Fibroblast of skin of scalp (primary cell): ENCODE measurements around the gene OVOL3. TPM values are rescaled to one million over a fixed set of nuclear protein-coding genes. Genes with fewer than 3 reads are reported as not detected.
"Not testable (repeated sequence)": the region's sequence is repeated elsewhere in the genome, so short reads cannot be mapped to it uniquely, and the experiment has no call there.

Experiments
- DNase-seq: peaks from one replicate; pipeline ENCODE4 v3.0.0-alpha.2; 2013
- polyA plus RNA-seq, 2 experiments: library from polyadenylated mRNA; unstranded; fragments of 120-200 nt; gene quantifications; one replicate each; pipeline ENCODE4 v1.2.1, GENCODE V29; 2013; ENCODE audit not compliant: insufficient read length in 2 of 2

The OVOL3 gene
- not detected for polyA plus RNA-seq (2013, experiment 1 of 2; ENCODE audit: insufficient read length)
- polyA plus RNA-seq (2013, experiment 2 of 2; ENCODE audit: insufficient read length), result not detected

GRCh38 chr19:36110487-36111199 is at the start of gene OVOL3:
Gene OVOL3 (plus strand): TSS chr19:36111143. CDS start chr19:36111203, 60 bp downstream.
- DNase-seq, result no peak

GRCh38 chr19:36061367-36061766 is 49.6 kb upstream of the OVOL3 start:
- DNase-seq, result no peak

GRCh38 chr19:36064826-36065225 is 46.1 kb upstream of the OVOL3 start:
- no peak for DNase-seq

- DNase-seq, result no peak
Measured at GRCh38 chr19:36067681-36068080, 43.3 kb upstream of the OVOL3 start.

GRCh38 chr19:36068810-36069499 is 42.0 kb upstream of the OVOL3 start:
- DNase-seq, result not testable (repeated sequence)

- no peak for DNase-seq
Measured at GRCh38 chr19:36072081-36072480, 38.9 kb upstream of the OVOL3 start.

- no peak for DNase-seq
Measured at GRCh38 chr19:36073121-36073876, 37.6 kb upstream of the OVOL3 start.

- DNase-seq, result no peak
Measured at GRCh38 chr19:36079389-36079945, 31.5 kb upstream of the OVOL3 start.

- no peak for DNase-seq
Measured at GRCh38 chr19:36081385-36081784, 29.6 kb upstream of the OVOL3 start.

- peak; percentile 0 for DNase-seq
Measured at GRCh38 chr19:36081894-36082293, 29.0 kb upstream of the OVOL3 start.

GRCh38 chr19:36082916-36083315 is 28.0 kb upstream of the OVOL3 start:
- DNase-seq, result no peak

GRCh38 chr19:36084231-36085009 is 26.5 kb upstream of the OVOL3 start:
- no peak for DNase-seq

GRCh38 chr19:36086326-36086725 is 24.6 kb upstream of the OVOL3 start:
- DNase-seq, result no peak

GRCh38 chr19:36089847-36090246 is 21.1 kb upstream of the OVOL3 start:
- DNase-seq, result no peak

GRCh38 chr19:36090910-36091695 is 19.8 kb upstream of the OVOL3 start:
- no peak for DNase-seq

- no peak for DNase-seq
Measured at GRCh38 chr19:36092566-36092965, 18.4 kb upstream of the OVOL3 start.

- DNase-seq, result no peak
Measured at GRCh38 chr19:36093146-36093662, 17.7 kb upstream of the OVOL3 start.

- DNase-seq, result no peak
Measured at GRCh38 chr19:36093687-36094086, 17.3 kb upstream of the OVOL3 start.

- DNase-seq, result no peak
Measured at GRCh38 chr19:36097036-36097435, 13.9 kb upstream of the OVOL3 start.

GRCh38 chr19:36099166-36099785 is 11.7 kb upstream of the OVOL3 start:
- DNase-seq, result no peak

GRCh38 chr19:36100476-36100875 is 10.5 kb upstream of the OVOL3 start:
- no peak for DNase-seq
